GM12801 (cell line): ENCODE results near the gene MORN5.

ENCODE experiments used
- CTCF ChIP-seq: IDR thresholded peaks from one replicate; pipeline ENCODE4 v1.5.1; 2011; ENCODE audit warnings: control low read depth; ENCODE audit not compliant: insufficient read length; ENCODE audit errors: extremely low read depth

MORN5 gene

GRCh38 chr9:122213589-122214413 is 54.1 kb downstream of the MORN5 start:
- TF ChIP-seq CTCF = no peak

- no peak for TF ChIP-seq CTCF
Measured at GRCh38 chr9:122214507-122214906, 54.8 kb downstream of the MORN5 start.

- TF ChIP-seq CTCF = no peak
Measured at GRCh38 chr9:122215663-122216062, 56.0 kb downstream of the MORN5 start.

GRCh38 chr9:122216138-122216797 is 56.6 kb downstream of the MORN5 start:
- no peak for TF ChIP-seq CTCF

GRCh38 chr9:122216798-122217418 is 57.2 kb downstream of the MORN5 start:
- no peak for TF ChIP-seq CTCF

GRCh38 chr9:122217640-122218039 is 57.9 kb downstream of the MORN5 start:
- TF ChIP-seq CTCF = no peak
